ENCODE measurements around the gene VRK2.
"Not testable (repeated sequence)": the region's sequence is repeated elsewhere in the genome, so short reads cannot be mapped to it uniquely, and the experiment has no call there.

Gene VRK2

GRCh38 chr2:58107803-58108710 is 61.5 kb downstream of the VRK2 start:
- no peak for DNase-seq (ENCODE audit: low read depth, low spot score)

DNA sequence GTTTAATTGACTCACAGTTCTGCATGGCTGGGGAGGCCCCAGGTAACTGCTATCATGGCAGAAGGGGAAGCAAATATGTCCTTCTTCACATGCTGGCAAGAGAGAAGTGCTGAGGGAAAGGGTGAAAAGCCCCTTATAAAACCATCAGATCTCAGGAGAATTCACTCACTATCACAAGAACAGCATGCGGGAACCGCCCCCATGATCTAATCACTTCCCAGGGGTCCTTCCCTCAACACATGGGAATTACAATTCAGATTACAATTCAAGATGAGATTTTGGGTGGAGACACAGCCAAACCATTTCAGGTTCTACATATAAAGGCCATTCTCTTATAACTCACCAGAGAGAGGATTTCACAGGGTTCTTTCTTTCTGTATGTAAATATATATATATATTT is 62.9 kb downstream of the VRK2 start:
- no peak for DNase-seq (ENCODE audit: low read depth, low spot score)

- DNase-seq (ENCODE audit: low read depth, low spot score) = peak; percentile 19
Measured at GRCh38 chr2:58110765-58111164, 64.2 kb downstream of the VRK2 start.

GRCh38 chr2:58113563-58113962 is 67.0 kb downstream of the VRK2 start:
- peak; percentile 46 for DNase-seq (ENCODE audit: low read depth, low spot score)

DNA sequence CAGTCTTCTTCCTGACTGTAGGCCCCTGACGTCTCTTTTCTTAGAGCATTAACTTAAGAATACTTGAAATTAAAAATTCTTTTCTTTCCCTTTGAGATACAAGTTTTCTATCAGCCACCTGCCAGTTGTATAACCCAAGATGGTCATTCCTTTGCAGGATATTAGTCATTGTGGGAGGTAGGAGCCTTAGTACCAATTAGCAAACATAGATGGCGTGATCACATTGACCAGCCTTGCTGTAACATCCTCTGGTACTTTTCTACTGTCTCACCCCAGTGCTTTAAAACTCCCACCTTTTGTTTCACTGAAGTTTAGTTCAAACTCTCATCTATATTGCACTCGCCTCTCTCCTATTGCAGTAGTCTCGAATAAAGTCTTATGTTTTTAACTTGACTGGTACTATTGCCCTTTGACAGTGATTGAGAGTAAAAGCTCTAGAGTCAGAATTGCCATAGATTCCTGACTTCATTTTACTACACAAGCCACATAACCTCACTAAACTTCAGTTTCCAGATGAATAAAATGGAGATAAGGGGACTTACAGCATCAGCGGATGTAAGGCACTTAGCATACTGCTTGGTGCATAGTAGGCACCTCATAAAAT is 74.1 kb downstream of the VRK2 start:
- DNase-seq (ENCODE audit: low read depth, low spot score) = no peak

DNA sequence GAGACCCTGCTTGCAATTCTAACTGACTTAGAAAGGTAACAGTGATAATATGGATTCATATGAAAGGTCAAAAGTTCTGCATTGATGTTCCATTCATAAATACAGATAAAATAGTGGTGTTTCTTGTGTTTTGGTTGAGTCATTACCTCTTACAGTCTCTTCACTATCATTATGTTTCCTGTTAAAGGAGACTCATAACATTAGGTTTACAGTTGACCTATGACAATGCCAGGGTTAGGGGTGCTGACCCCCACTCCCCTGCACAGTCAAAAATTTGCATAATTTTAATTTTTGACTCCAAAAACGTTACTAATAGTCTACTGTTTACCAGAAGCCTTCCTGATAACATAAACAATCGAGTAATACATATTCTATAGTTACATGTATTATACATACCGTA is 75.4 kb downstream of the VRK2 start:
- no peak for DNase-seq (ENCODE audit: low read depth, low spot score)

DNA sequence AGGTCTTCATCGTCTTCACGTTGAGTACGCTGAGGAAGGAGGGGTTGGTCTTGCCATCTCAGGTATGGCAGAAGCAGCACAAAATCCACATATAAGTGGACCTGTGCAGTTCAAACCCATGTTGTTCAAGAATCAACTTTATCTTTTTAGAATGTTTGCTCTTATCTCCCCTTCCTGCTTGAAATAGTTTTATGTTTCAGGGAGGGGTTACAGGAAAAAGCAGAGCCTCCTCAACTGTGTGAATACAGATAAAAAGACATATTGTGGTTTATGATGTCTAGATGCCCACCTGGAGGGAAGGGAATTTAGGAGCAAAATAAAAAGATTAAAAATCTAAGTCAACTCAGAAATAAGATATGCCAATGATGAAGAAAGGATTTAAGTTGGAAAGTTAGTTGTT is 75.9 kb downstream of the VRK2 start:
- no peak for DNase-seq (ENCODE audit: low read depth, low spot score)

DNA sequence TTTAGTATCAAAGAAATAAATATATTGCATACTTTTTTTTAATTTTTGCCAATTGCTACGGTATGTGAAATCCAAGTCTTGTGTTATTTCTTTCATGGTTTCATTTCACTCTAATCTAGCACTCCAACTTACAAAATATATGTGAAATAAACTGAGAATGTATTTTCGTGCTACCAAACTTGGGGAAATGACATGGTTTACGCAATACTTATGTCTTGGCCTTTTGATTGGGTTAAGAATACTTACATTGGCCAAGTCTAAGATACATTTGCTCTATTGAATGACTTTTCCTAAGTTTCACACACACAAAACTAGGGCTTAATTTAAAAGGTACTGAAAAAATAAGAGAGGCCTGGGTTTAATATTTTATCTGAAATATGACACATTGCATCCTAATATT is 80.5 kb downstream of the VRK2 start:
- DNase-seq (ENCODE audit: low read depth, low spot score) = no peak

GRCh38 chr2:58130238-58130637 is 83.6 kb downstream of the VRK2 start:
- DNase-seq (ENCODE audit: low read depth, low spot score) = no peak

GRCh38 chr2:58131191-58132011 is 84.8 kb downstream of the VRK2 start:
- DNase-seq (ENCODE audit: low read depth, low spot score) = no peak

DNA sequence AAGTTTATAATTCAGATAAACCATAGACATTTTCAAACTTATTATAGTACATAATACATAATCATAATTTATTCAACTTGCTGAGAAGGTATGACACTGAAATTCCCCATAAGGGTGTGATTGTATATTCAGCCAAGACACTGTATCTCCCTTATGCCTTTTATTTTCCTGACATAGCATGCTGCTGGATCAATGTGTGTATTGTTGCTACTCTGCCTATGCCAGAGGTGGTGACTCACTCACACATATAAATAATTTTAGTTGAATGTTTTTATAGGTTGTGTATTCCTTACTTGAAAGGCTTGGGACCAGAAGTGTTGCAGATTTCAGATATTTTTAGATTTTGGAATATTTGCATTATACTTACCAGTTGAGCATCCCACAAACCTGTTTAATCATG is 86.8 kb downstream of the VRK2 start:
- DNase-seq (ENCODE audit: low read depth, low spot score) = no peak

DNA sequence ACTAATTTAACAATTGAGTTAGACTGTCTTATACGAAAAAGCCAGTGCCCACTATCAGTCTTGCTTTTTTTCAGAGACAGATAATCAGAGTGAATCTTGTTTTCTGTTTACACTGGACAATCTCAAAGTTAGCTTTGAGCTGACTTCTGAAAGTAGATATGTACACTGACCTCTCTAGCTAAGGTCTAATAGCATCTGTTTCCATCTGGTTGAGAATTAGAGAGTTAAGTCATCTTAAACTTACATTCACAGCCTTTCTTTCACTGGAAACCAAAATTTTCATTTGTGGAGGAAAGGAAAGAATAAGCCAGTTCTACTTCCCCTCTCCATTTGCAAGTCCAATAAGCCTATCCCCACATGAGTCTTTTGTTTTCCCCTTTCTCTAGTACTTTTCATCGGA is 89.3 kb downstream of the VRK2 start:
- DNase-seq (ENCODE audit: low read depth, low spot score) = no peak

DNA sequence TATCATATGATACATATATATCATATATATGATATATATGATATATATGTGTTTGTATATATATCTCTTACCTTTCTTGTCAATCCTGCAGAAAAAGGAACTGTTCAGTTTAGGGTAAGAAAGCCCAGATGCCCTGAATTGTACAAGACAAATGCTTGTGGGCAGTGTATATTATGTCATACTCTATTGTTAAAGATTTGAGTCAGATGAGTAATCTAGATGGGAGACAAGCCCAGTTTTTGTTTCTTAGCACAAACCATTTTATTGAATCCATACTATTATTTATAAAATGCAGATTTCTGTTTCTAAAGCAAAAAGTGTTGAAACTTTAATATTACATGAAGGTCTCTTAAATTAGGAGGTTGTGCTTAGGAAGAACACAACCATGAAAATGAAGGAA is 90.6 kb downstream of the VRK2 start:
- no peak for DNase-seq (ENCODE audit: low read depth, low spot score)

DNA sequence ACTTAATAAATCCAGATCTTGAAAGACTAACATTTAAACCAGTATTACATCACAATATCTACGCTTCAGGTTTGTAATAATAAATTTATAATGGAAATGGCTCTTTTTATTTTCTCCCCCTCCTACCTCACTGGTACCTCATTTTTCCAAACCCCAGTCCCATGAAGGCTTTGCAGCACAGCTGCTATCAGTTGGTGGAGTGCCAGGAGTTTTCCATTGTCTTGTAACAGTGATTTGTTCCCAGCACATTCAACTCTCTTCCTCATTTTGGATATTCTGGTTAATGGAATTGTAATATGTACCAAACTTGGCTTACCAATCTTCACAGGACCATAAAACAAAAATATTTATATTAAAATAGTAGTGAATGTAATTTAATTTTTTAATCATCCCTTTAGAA is 91.2 kb downstream of the VRK2 start:
- no peak for DNase-seq (ENCODE audit: low read depth, low spot score)

DNA sequence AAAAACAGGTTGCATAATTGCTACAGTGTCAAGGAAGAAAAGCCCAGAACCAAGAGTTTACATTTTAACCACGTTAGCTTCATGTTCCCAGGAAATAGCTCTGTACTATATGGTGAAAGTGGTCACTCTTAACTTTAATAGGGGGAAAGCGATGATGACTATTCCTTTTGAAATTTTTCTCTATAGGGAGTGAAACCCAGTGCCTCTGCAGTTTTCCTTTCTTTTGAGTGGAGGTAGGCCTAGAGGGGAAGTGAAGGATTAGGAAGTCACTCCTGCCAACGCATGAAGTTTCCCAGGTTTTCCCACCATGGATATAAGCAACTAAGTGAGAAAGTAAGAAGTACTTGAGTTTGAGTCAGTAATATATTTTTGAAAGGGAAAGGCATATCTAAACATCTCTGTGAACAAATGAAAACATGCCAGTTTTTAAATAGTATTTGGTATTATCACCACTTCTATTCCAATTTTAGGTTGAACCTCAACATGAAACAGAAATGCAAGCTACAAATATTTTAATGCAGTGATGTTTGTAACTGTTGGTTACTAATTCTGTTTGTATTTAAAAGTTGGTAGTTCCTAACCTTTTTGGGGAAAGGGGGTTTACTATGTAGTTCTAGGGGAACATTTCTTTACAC is 91.9 kb downstream of the VRK2 start:
- no peak for DNase-seq (ENCODE audit: low read depth, low spot score)

- DNase-seq (ENCODE audit: low read depth, low spot score) = no peak
Measured at GRCh38 chr2:58140508-58141072, 94.0 kb downstream of the VRK2 start.

- not testable (repeated sequence) for DNase-seq (ENCODE audit: low read depth, low spot score)
Measured at GRCh38 chr2:58145769-58146168, 99.2 kb downstream of the VRK2 start.

DNA sequence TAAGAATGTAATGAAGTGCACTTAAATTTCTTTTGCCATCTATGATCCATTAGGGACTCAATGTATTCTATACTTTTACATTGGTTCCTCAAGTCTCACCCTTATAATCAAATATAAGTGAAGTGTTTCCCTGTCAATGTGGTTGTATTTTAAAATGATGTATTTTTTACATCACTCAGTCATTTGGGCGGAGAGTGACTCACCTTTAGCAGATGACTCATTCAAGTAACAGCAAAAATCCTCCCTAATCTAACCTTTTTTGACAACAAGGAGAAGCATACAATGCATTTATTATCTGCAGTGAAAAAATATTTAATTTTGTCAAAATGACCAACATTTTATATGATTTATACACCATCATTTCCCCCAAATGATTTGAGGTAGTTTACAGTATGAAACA is 100.1 kb downstream of the VRK2 start:
- no peak for DNase-seq (ENCODE audit: low read depth, low spot score)

- DNase-seq (ENCODE audit: low read depth, low spot score) = no peak
Measured at GRCh38 chr2:58155160-58155778, 108.7 kb downstream of the VRK2 start.

DNA sequence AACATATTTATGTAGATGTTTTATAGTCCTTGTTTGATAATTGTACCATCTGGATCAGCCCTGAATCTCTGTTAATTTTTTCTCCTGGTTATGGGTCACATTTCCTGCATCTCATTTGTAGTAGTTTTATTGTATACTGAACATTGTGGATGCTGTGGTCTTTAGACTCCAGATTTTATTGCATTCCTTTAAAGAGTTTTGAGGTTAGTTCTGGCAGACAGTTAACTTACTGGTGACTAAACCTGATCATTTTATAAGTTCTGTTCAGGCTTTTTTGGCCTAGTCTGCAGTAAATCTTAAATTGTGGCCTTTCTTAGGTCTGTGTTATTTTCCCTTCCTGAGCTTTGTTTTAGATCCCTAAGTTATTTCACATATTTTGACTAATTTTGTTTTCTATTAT is 110.2 kb downstream of the VRK2 start:
- no peak for DNase-seq (ENCODE audit: low read depth, low spot score)

DNA sequence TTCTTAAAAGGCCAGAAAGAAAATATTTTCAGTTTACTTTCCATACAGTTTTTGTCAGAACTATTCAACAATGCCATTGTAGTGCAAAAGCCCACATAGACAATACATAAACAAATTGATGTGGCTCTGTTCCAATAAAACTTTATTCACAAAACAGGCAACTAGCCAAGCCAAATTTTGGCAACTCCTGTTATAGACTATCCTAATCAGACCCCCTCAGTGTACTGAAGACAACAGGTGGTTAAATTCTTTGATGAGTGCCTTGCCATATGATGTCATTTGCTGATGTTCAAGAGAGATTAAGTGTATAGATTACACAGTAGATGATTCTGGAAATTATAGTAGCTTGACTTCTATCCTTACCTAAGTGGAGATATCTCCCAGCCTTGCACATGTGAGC is 111.1 kb downstream of the VRK2 start:
- DNase-seq (ENCODE audit: low read depth, low spot score) = no peak

Measured in ELF-1 (cell line).